CD4-positive, alpha-beta T cell treated with Interleukin-6 for 4 hours (primary cell): ENCODE data around the gene ADGRB3.
"Not testable (repeated sequence)": the region's sequence is repeated elsewhere in the genome, so short reads cannot be mapped to it uniquely, and the experiment has no call there.

Experiments
- DNase-seq: peaks from one replicate; pipeline ENCODE4 v3.0.0-alpha.2; 2020; ENCODE audit warnings: mixed read lengths

Gene ADGRB3

DNA sequence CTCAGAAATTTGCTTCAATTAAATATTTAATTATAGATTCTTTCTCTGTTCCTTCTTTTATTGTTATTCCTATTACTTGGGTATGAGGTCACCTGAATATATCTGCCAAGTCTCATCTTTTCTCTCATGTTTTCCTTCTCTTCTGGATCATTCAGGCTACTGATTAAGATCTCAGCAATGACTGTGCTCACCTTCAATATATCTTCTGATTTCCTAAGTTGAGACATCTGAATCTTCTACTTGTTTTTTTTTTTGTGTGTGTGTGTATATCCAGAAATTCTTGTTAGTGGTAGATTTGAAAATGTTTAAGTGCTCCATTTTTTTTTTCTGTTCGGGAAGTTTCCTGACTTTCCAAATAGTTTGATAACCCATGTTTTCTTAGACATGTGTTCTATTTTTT lies 108.0 kb downstream of the ADGRB3 start:
- DNase-seq = no peak

DNA sequence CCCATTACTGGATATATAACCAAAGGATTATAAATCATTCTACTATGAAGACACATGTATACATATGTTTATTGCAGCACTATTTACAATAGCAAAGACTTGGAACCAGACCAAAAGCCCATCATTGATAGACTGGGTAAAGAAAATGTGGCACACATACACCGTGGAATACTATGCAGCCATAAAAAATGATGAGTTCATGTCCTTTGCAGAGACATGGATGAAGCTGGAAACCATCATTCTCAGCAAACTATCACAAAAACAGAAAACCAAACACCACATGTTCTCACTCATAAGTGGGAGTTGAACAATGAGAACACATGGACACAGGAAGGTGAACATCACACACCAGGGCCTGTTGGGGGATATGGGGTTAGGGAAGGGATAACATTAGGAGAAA lies 109.3 kb downstream of the ADGRB3 start:
- not testable (repeated sequence) for DNase-seq

DNA sequence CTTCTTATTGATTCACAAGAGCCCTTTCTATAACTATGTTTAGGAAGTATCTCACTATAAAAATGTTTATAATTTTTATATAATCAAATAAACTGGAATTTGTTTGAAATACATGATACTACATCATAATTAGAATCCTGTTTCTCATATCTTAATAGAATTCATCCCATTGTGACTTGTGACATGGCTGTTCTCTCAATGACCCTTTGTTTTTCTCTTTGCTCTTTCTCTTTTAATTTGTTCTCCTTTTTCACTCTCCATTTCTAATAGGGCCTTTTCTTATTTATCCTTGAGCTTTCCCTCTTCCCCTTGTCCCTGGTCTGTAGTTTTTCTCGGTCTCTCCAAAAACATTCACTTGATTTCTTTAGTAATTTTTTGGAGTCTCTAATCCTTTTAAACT lies 111.3 kb downstream of the ADGRB3 start:
- DNase-seq = no peak

DNA sequence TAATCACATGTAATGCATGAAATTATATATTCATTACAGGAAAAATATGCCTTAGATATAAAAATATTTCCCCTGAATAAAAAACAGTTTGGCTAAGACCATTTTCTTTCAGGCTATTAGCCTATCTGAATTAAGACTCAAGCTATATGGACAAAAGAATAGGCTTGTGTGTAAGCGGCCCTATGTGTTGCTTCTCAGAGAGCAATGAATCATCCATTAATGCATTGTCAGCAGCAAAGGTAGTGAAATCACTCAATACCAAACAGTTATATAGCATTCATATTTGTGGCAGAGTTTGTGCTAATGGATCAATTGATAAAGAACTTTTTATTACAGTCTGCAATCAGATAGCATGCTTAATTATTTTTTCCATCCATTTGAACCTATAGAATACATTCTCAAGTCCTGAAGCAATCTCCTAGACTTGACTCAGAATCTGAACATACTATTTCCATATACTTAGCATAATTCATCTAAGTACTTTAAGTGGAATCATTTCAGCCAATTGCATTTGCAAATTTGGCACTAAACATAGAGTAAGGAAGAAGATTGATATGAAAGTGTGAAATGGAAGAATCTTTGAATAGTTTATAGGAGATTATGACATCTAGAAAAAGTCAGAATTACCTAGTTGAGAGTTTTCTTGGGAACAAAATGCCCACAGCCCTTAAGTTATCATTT lies 112.2 kb downstream of the ADGRB3 start:
- DNase-seq = no peak

DNA sequence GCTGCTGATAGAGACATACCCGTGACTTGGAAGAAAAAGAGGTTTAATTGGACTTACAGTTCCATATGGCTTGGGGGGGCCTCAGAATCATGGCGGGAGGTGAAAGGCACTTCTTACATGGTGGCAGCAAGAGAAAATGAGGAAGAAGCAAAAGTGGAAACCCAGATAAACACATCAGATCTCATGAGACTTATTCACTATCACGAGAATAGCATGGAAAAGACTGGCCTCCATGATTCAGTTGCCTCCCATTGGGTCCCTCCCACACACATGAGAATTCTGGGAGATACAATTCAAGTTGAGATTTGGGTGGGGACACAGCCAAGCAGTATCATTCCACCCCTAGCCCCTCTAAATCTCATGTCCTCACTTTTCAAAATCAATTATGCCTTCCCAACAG lies 112.8 kb downstream of the ADGRB3 start:
- DNase-seq = not testable (repeated sequence)

DNA sequence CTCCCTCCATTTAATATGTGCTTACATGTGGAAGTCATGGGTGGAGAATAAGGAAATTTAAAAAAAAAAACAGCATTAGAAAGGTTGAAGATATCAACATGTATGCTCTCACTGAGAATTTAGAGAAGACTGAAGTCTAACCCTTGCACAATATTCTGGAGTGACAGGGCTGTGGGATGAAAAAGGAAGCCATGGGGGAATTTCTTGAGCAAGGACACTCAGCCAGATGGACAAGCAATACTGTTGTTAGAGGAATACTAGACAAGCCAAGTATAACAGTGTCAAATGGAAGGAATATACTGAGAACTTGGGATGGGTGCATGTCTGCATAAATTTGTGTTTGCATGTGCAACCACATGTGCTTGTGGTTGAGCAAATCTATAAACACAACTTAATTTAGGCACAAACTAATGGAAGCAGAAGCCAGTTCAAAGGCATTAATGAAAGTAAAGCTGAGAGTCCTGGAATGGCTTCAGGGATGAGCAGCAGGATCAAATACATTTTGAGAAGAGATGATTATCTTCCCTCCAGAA lies 119.7 kb downstream of the ADGRB3 start:
- DNase-seq = no peak

DNA sequence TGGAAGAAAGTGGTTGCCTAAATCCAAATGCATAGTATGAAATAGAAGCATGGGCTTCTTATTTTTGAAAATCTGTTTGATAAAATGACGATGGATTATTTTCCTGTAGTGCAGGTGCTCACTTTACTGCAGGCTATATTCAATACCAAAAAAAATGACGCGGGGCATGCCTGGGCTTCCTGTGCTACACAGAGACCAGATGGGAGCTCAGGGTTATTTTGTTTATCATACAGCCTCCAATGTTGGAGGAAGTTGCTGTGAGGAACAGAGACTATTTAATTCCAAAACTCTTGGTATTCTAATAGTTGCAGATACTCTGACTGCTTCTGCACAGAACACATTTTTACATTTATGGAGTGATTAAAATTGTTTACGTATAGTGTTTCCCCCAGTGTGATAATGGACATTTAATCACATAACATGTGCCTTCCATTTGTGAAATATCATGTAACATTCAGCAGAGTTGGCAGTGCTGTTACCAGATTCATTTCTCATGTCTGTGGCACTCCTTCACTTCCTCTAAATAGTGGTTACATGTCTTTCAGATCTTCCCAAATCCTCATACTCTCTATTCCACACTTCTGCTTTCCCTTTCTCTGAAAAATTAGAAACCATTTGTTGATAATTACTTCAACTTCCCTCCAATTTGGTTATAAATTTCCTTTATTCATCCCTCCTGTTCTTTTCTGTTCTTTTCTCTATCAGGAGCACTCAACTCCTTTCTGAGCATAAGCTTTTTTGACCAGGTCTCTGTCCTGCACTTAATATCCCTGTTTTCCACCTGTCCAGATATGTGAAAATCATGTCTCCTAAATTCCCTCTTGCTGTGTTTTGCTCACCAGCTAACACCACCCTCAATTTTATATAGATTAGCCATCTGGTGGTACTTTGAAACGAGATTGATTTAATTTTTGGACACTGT lies 121.6 kb downstream of the ADGRB3 start:
- DNase-seq = no peak

DNA sequence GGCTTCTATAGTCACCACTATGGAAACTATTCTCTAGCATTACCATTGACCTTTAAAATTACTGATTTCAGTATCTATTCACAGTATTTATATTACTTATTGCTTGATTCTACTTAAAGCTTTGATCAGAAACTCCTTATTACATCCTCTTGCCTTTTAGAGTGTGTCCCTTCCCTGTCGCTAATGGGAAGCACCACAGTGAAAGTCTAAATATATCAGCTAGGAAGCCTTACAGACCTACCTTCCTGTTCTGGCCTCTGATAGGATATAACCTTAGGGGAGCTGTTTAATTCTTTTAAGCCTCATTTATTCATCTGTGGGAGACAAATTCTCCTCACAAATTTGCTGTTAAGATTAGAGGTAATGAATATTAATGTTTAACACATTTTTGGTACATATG lies 122.7 kb downstream of the ADGRB3 start:
- no peak for DNase-seq

DNA sequence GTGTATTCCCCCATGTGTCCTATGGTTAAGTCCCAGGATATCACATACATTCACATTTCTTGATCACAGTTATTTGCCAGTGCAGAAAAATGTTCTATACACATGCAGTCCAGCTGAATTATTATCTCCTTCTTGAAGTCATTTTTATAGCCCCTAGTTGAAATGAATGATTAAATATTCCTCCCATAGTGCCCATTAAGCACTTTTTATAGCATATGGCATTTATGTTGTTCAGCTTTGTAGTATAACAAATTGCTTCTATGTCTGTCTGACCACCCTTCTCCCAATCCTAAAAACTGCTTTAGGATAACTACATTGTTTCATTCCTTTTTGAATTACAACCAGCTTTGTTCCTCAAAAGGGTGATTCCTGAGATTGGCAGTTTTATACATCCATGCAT lies 123.5 kb downstream of the ADGRB3 start:
- DNase-seq = no peak

DNA sequence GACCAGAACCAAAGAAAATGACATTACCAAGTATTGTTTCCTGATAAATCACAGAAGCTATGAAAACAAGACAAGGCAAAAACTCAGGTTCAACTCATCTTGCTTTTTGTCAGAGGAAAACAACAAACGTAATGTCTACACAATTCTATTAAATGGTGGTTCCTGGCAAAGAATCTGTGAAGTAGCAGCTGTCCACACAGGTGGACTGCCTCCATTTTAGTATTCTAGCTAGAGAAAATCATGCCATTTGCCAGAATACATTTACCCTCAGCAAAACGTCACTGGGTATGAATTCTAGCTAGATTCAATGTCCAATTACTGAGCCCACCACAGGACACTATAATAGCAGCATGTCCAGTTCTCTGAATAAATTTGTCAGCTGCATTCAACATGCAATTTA lies 125.4 kb downstream of the ADGRB3 start:
- no peak for DNase-seq

DNA sequence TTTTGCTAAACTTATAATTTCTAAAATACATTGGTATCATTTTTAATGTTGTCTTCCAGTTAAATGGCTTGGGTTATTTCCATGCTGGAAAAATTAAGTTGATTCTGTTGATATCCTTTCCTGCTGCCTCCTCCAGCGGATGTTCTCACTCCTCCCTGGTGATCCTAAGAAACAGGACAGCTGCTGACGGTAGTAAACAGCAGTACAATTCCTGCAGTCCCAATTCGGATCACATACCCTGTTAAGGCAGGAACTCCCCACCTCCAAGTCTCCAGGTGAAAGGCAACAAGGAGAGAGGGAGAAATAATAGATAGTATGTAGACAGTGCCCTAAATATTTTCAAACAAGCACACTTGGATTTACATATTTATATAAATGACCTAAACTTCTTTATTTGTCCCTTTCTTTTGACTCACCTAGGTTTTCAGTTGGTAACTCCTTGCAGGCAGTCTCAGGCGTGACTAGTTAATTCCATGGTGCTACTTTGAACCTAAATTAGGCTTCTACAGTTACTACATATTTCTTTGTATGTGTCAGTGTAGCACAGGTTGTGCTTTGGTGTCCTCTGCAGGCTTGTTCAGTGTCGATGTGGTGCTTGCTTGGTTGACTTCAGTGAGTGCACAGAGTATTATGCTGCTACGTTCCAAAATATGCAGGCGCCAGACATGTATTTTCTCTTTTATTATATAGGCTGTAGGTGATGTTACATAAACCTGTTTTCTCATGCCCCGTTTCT lies 126.0 kb downstream of the ADGRB3 start:
- no peak for DNase-seq

DNA sequence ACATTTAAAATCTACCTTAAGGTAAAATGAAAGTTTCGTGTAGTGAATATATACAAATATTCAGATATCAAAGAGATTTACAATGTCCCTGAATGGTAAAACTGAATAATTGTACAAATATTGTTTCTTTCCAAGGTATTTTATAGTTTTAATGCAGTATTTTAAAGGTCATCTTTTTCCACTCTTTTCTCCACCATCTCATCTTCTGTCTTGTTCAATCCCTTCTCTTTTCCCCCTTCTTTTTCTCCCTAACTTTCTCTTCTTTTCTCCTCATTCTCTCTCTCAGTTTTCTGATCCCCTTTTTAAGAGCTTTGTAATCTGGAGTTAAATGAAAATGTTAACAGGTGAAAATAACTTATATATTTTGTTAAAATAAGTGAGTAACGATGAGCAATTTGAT lies 126.9 kb downstream of the ADGRB3 start:
- DNase-seq = no peak

DNA sequence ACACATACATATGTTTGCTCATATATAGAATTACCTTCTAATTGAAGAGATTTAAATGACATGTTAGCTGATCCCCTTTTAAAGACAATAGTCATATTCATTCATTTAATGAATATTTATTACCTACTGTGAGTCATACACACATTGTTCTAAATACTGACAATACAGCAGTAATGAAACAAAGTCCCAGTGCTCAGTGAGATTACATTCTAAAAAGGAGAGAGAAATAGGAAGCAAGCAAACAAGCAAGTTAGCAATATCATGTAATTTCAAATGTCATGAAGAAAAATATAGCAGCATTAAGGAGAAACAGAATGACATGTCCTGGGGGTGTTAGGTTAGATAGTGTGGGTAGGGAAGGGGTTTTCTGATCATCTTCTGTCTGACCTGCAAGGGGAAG lies 136.3 kb downstream of the ADGRB3 start:
- DNase-seq = no peak

DNA sequence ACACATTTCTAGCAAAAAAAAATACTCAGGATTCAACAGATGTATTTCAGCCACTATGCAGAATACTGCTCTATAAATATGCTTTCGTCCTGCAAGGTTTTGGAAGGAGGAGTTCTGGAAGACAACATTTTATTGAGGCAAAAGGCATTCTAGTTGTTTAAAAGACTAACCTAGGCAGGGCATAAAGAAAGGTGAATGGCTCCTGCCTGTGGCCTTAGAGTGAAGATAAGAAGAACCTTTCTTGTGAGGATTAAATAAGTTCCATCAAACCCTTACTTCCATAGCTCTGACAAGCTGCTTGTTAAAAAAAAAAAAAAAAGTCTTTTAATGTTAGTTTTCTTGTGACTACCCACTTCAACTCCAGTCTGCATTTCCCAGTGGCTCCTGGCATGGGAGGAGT lies 139.8 kb downstream of the ADGRB3 start:
- no peak for DNase-seq

DNA sequence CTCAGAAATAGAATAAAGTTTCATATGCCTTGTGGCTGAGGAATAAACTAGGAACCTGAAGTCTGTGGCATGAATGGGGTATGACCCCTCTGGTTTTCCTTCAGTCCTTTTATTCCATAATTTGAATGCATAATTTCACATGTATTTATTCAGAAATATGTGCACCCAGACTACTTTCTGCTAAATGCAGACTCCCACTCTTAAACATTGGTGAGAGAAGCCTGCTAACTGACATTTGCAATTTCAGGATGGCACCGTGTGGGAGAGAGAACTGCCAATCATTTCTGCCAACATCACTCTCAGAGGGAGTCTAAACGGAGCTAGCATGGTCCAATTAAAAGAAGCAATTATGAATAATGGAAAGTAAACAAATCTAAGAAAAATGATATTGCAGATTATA lies 141.3 kb downstream of the ADGRB3 start:
- no peak for DNase-seq

DNA sequence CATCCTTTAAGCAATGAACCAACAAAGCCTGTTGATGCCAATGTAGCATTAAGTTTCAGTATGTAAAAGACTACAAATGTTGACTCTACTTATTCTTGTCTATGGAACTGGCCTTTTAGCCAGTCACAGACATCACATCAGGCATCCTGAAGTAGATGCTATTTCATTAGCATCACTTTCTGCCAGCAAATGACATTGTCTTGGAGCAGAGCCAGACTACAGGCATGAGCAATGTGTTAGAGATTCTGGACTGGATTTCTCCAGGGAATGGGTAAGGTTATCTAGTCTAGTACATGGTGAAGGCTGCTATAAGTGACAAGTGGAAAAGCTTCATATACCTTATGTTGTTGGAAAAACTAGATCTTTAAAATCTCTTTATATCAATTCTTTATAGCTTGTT lies 142.9 kb downstream of the ADGRB3 start:
- DNase-seq = no peak

DNA sequence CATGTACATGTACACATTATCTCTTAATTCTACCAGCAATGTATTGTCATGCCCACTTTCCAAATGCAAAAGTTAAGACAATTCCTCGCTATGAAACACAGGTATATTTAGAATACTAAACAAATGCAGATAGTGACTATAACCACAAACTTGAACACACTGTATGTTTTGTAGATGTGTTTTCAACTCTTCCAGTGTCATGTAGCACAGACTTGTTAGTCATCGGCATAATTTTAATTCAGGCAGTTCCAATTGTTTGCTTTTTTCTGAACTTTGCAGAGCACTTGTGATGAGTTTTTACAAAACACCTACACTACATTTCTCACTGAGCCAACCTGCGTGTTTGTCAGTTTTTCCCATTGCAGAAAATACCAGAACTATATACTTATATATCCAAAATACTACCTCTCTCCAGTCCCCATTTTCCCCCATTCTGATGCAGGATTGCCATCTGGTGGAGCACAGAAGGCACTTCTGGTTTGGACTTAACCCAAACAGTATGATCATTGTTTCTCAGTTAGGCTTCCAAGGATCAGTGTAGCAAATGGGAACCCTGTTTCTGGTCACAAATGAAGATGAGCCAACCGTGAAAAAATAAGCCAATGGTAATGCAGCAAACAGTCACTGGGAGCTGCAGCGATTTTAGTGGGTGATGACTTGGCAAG lies 143.4 kb downstream of the ADGRB3 start:
- DNase-seq = no peak

DNA sequence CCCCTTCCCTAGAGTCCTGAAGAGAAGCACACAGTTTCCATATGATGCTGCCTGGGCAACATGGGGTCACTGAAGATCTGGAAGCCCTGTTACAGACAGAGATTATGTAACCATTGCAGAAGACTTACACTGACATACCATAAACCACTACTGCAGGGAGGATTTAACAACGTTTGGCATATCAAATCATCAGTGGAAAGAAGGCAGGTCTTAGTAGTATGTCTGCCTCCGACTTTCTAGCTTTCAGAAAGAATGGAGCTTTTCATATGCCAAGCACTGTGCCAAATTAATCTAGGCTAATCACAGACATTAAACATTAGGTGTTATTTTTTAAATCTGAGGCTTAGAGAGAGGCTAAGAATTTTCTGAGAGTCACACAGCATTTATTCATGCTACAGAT lies 144.3 kb downstream of the ADGRB3 start:
- no peak for DNase-seq

DNA sequence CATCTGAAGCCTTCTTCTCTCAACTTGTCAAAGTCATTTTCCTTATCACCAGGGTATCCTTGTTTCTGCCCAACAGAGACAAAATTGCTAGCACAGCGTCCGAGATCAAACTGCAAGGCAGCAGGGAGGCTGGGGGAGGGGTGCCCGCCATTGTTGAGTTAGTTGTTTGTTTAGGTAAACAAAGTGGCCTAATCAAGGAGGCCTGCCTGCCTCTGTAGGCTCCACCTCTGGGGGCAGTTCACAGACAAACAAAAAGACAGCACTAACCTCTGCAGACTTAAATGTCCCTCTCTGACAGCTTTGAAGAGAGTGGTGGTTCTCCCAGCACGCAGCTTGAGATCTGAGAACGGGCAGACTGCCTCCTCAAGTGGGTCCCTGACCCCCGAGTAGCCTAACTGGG lies 155.0 kb downstream of the ADGRB3 start:
- not testable (repeated sequence) for DNase-seq

DNA sequence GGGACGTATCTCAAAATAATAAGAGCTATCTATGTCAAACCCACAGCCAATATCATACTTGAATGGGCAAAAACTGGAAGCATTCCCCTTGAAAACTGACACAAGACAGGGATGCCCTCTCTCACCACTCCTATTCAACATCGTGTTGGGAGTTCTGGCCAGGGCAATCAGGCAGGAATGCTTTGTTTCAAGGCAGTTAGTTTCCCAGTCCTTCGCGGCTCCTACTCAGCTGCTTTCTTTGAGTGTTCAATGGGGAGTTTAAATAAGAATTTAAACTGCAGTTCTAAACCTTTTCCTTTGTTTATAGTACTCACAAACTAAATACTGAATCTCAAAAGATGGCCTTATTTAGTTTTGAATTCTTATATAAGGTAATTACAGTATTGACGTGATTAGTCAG lies 179.9 kb downstream of the ADGRB3 start:
- DNase-seq = not testable (repeated sequence)

DNA sequence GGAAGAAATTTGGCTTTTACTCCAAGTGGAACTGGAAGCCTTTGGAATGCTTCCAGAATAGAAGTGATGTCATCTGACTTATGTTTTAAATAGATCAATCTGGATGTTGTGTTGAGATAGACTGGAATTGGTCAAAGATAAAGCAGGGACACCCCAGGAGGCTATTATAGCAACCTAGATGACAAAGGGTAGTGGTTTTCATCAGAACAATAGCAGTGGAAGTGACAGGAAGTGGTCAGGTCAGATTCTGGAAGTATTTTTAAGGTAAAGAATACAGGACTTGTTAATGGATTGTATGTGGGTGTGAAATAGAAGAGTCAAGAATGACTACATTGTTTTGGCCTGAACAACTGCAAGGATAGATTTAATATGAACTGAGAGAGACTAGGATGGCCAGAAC lies 191.4 kb downstream of the ADGRB3 start:
- DNase-seq = no peak

DNA sequence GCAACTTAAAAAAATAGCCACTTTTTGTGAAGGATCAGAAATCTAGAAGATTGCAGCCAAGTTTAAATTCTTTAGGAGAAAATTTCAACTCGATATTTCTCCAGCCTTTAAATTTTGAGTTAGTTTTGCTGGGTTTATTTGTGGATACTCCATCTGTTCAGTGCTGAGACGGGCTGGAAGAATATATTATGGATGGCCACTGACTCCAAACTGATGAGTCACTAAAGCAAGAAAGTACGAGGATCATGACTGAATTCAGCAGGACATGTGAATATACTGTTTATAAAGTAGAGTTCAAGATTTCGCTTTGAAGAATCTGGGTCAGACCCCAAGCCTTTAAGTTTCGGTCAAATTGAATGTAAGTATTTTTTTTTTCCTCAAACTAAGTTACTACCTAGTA lies 199.5 kb downstream of the ADGRB3 start:
- DNase-seq = no peak

DNA sequence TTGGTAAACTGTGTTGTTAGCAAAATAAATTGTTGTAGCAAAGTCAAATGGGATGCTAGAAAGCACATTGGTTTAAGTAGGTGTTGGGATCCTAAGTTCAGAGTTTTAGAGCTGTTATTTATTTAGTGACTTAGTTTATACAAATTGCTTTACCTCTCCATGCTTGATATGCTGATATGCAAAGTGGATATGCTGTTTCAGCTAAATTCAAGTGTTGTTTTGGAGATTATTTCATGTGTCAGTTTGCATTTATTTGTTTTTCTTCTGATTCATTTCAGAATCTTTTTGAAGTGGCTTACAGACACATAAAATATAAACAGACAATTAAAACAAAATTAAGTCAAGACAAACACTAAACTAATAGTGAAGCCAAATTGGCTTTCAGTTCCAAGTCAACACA lies 203.5 kb downstream of the ADGRB3 start:
- DNase-seq = no peak
